Liver (tissue), 9 donors: ENCODE data around the gene SCP2D1. TPM values are rescaled to one million over a fixed set of nuclear protein-coding genes. Genes with fewer than 3 reads are reported as not detected.

Experiments
- DNase-seq: peaks from one replicate; pipeline ENCODE4 v3.0.0-alpha.2; 2017; ENCODE audit warnings: low spot score
- H3K27ac ChIP-seq, 2 donors: one replicate each; pipeline ENCODE4 v1.7.0; 2013; ENCODE audit warnings: inconsistent platforms in 2 of 2, low read length in 2 of 2, control low read depth in 1 of 2, low read depth in 1 of 2, mild to moderate bottlenecking in 1 of 2
- H3K27me3 ChIP-seq, 4 donors: one replicate each; pipeline versions ENCODE4 v1.6.1 to v1.7.0; 2013; ENCODE audit warnings: low read length in 3 of 4, inconsistent platforms in 1 of 4, mild to moderate bottlenecking in 1 of 4, moderate library complexity in 1 of 4; ENCODE audit not compliant: control insufficient read depth in 4 of 4, insufficient read depth in 4 of 4
- H3K36me3 ChIP-seq, 4 donors: one replicate each; pipeline versions ENCODE4 v1.6.1 to v1.7.0; 2013; ENCODE audit warnings: low read length in 3 of 4, mild to moderate bottlenecking in 3 of 4, low read depth in 1 of 4, moderate library complexity in 1 of 4; ENCODE audit not compliant: control insufficient read depth in 4 of 4, insufficient read depth in 3 of 4
- H3K4me1 ChIP-seq, 4 donors: one replicate each; pipeline versions ENCODE4 v1.6.1 to v1.7.0; 2013; ENCODE audit warnings: low read length in 3 of 4, mild to moderate bottlenecking in 3 of 4, moderate library complexity in 1 of 4; ENCODE audit not compliant: control insufficient read depth in 4 of 4, insufficient read depth in 4 of 4
- H3K4me3 ChIP-seq, 3 donors: one replicate each; pipeline versions ENCODE4 v1.6.1 to v1.7.0; 2013; ENCODE audit warnings: low read length in 3 of 3, control low read depth in 1 of 3, low read depth in 1 of 3, mild to moderate bottlenecking in 1 of 3
- H3K9ac ChIP-seq, 2 donors: one replicate each; pipeline ENCODE4 v1.7.0; 2013; ENCODE audit warnings: low read length in 2 of 2, mild to moderate bottlenecking in 2 of 2, moderate library complexity in 2 of 2, control low read depth in 1 of 2, low read depth in 1 of 2
- H3K9me3 ChIP-seq, 4 donors: one replicate each; pipeline versions ENCODE4 v1.6.1 to v1.7.0; 2013; ENCODE audit warnings: low read length in 3 of 4; ENCODE audit not compliant: control insufficient read depth in 4 of 4
- ATF3 ChIP-seq: IDR thresholded peaks from 2 replicates; pipeline ENCODE4 v1.6.1; 2016; ENCODE audit warnings: antibody characterized with exemption
- EGR1 ChIP-seq, 2 donors: IDR thresholded peaks; 2 replicates each; pipeline ENCODE4 v1.6.1; 2016 to 2018; ENCODE audit warnings: antibody characterized with exemption in 2 of 2, low read depth in 2 of 2
- FOXA1 ChIP-seq: IDR thresholded peaks from 2 replicates; pipeline ENCODE4 v1.6.1; 2016; ENCODE audit warnings: antibody characterized with exemption
- FOXA2 ChIP-seq: IDR thresholded peaks from 2 replicates; pipeline ENCODE4 v1.6.1; 2016; ENCODE audit warnings: antibody characterized with exemption
- GABPA ChIP-seq, 2 donors: IDR thresholded peaks in 1 of 2; conservative IDR thresholded peaks in 1 of 2; 2 replicates each; pipeline ENCODE4 v1.6.1; 2016; ENCODE audit warnings: antibody characterized with exemption in 2 of 2, mild to moderate bottlenecking in 1 of 2, moderate library complexity in 1 of 2
- HNF4A ChIP-seq, 2 donors: conservative IDR thresholded peaks; 2 replicates each; pipeline ENCODE4 v1.6.1; 2016; ENCODE audit warnings: antibody characterized with exemption in 2 of 2, mild to moderate bottlenecking in 2 of 2
- HNF4G ChIP-seq: IDR thresholded peaks from 2 replicates; pipeline ENCODE4 v1.6.1; 2016; ENCODE audit warnings: antibody characterized with exemption
- JUND ChIP-seq, 2 donors: IDR thresholded peaks; 2 replicates each; pipeline ENCODE4 v1.6.1; 2016; ENCODE audit warnings: antibody characterized with exemption in 2 of 2
- NR2F2 ChIP-seq: IDR thresholded peaks from 2 replicates; pipeline ENCODE4 v1.6.1; 2016; ENCODE audit warnings: antibody characterized with exemption
- RAD21 ChIP-seq, 2 donors: IDR thresholded peaks; 2 replicates each; pipeline ENCODE4 v1.6.1; 2016; ENCODE audit warnings: antibody characterized with exemption in 2 of 2, mild to moderate bottlenecking in 2 of 2
- REST ChIP-seq: IDR thresholded peaks from 2 replicates; pipeline ENCODE4 v1.6.1; 2016; ENCODE audit warnings: antibody characterized with exemption, mild to moderate bottlenecking
- RXRA ChIP-seq, 2 donors: IDR thresholded peaks; 2 replicates each; pipeline ENCODE4 v1.6.1; 2017 to 2018; ENCODE audit warnings: antibody characterized with exemption in 2 of 2, mild to moderate bottlenecking in 1 of 2
- SP1 ChIP-seq: IDR thresholded peaks from 2 replicates; pipeline ENCODE4 v1.6.1; 2018; ENCODE audit warnings: antibody characterized with exemption, mild to moderate bottlenecking
- TAF1 ChIP-seq: conservative IDR thresholded peaks from 2 replicates; pipeline ENCODE4 v1.6.1; 2016; ENCODE audit warnings: antibody characterized with exemption, mild to moderate bottlenecking
- YY1 ChIP-seq: IDR thresholded peaks from 2 replicates; pipeline ENCODE4 v1.6.1; 2016; ENCODE audit warnings: antibody characterized with exemption, mild to moderate bottlenecking
- ZBTB33 ChIP-seq: IDR thresholded peaks from 2 replicates; pipeline ENCODE4 v1.6.1; 2016; ENCODE audit warnings: antibody characterized with exemption
- WGBS: extraction: QIAGEN DNeasy Blood & Tissue Kit; methylation state at CpG from one replicate; pipeline ENCODE4 v1.1.7; 2013; 5-methylcytosine and 5-hydroxymethylcytosine counted together
- polyA plus RNA-seq, 2 donors: library from polyadenylated mRNA; stranded (reverse) in 1 of 2; unstranded in 1 of 2; fragments of 200-250 nt in 1 of 2; fragments of >200 nt in 1 of 2; fragmentation: Nextera tagmentation in 1 of 2; extraction: Ambion mirVana in 1 of 2; gene quantifications; one replicate each; pipeline versions ENCODE4 v1.2.1 to v1.2.3, GENCODE V29; 2013 to 2015
- total RNA-seq, 2 donors: library from RNA; depleted of rRNA; stranded (reverse); fragments of >200 nt; gene quantifications; one replicate each; pipeline ENCODE4 v1.2.3, GENCODE V29; 2014
- TF ChIP-seq, protein P1 (sequence below): IDR thresholded peaks from 2 replicates; pipeline ENCODE4 v1.6.1; 2016; ENCODE audit warnings: antibody characterized with exemption
- TF ChIP-seq, protein P2 (sequence below): fragments of 150-350 bp; IDR thresholded peaks from 2 replicates; pipeline ENCODE4 v1.5.1; 2017; ENCODE audit warnings: improper control_type of control experiment, low read depth, low read length; ENCODE audit not compliant: missing input control
- donor health status: healthy.
- donor health status: healthy.
- donor health status: healthy.
- donor health status: healthy.
- donor health status: healthy.

The SCP2D1 gene
- total and polyA plus RNA-seq, 4 donors: not detected

- no peaks in the 10 kb centered on the region for H3K36me3 ChIP-seq
- peak; percentile 2 for DNase-seq
- TF ChIP-seq, protein P1, sequence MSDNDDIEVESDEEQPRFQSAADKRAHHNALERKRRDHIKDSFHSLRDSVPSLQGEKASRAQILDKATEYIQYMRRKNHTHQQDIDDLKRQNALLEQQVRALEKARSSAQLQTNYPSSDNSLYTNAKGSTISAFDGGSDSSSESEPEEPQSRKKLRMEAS: no peak
- TF ChIP-seq HNF4G: no peak
- TF ChIP-seq ZBTB33: no peak
- TF ChIP-seq SP1: no peak
- no peak for TF ChIP-seq ATF3
- TF ChIP-seq GABPA (IDR thresholded peaks at IDR 0.05 in 1 of 2, conservative IDR thresholded peaks at IDR 0.05 in 1 of 2): no peak
- TF ChIP-seq REST: no peak
- no peak for TF ChIP-seq RAD21 (IDR thresholded peaks at IDR 0.05)
- TF ChIP-seq YY1: no peak
- no peak for TF ChIP-seq EGR1 (IDR thresholded peaks at IDR 0.05; ENCODE audit: low read depth in 2 of 2)
- no peak for TF ChIP-seq JUND (IDR thresholded peaks at IDR 0.05)
- TF ChIP-seq NR2F2: no peak
- TF ChIP-seq FOXA1: no peak
- TF ChIP-seq HNF4A (conservative IDR thresholded peaks at IDR 0.05): no peak
- no peak for TF ChIP-seq RXRA (IDR thresholded peaks at IDR 0.05)
- no peak for TF ChIP-seq TAF1
- TF ChIP-seq, protein P2, sequence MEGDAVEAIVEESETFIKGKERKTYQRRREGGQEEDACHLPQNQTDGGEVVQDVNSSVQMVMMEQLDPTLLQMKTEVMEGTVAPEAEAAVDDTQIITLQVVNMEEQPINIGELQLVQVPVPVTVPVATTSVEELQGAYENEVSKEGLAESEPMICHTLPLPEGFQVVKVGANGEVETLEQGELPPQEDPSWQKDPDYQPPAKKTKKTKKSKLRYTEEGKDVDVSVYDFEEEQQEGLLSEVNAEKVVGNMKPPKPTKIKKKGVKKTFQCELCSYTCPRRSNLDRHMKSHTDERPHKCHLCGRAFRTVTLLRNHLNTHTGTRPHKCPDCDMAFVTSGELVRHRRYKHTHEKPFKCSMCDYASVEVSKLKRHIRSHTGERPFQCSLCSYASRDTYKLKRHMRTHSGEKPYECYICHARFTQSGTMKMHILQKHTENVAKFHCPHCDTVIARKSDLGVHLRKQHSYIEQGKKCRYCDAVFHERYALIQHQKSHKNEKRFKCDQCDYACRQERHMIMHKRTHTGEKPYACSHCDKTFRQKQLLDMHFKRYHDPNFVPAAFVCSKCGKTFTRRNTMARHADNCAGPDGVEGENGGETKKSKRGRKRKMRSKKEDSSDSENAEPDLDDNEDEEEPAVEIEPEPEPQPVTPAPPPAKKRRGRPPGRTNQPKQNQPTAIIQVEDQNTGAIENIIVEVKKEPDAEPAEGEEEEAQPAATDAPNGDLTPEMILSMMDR: no peak
- TF ChIP-seq FOXA2: no peak
- no peak overlapping the region for H3K4me3 ChIP-seq
- no peaks in the 10 kb centered on the region for H3K9me3 ChIP-seq
- WGBS: 60% methylated on average over 5 of the region's 5 CpGs
- no peaks in the 10 kb centered on the region for H3K4me1 ChIP-seq
- no peaks in the 10 kb centered on the region for H3K27me3 ChIP-seq
- H3K27ac ChIP-seq: no peak overlapping the region
- H3K9ac ChIP-seq: no peak overlapping the region
Measured at GRCh38 chr20:18845017-18845416, 31.4 kb downstream of the SCP2D1 start.
